Caki2 (cell line): ENCODE measurements around the gene MTA3. TPM values are rescaled to one million over a fixed set of nuclear protein-coding genes. Genes with fewer than 3 reads are reported as not detected.

Experiments
- DNase-seq: peaks from one replicate; pipeline ENCODE4 v3.0.0-alpha.2; 2015; ENCODE audit warnings: low read depth
- in situ Hi-C: cut with HindIII; loops from 2 replicates; pipeline ENCODE4 v1.10.0; 2016; ENCODE audit warnings: low sequenced_read_pairs, low pct_unique_long_range_greater_than_20kb, mixed read lengths
- total RNA-seq: library from RNA; depleted of rRNA; stranded (reverse); fragments of >200 nt; shearing (Covaris generic); gene quantifications from 2 replicates; pipeline ENCODE4 v1.2.3, GENCODE V29; 2014; ENCODE audit warnings: low replicate concordance; rRNA removed

MTA3 gene
- total RNA-seq, 1 experiment from 2014 or later = 31.6 TPM

DNA sequence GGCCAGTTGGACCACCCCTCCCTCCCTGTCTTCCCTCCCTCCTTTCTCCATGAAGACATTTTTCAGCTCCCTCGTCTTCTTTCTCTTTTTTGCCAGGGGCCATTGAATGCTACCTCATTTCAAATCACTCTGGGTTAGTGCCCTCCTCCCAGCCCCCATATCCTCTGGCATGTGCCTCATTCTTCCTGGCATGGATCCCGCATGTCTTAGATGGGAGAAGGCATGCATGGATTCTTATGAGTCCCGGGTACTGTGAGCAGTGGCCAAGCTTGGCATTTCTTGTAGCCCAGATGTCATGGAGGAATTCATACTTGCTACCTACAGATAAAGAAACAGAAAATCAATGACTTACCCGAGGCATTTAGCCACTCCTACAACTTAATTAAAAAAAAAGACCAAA lies 232.9 kb downstream of the MTA3 start:
- DNase-seq = no peak

DNA sequence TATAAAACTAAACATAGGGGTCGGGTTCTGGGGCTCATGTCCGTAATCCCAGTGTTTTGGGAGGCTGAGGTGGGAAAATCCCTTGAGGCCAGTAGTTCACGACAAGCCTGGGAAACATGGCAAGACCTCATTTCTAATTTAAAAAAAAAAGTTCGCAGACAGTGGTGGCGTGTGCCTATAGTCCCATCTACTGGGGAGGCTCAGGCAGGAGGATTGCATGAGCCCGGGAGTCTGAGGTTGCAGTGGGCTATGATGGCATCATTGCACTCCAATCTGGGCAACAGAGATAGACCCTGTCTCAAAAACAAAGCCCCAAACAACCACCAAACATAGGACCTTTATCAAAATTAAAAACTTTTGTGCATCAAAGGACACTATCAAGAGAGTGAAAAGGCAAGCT lies 233.7 kb downstream of the MTA3 start:
- in situ Hi-C loops = no loop called here
- no peak for DNase-seq

More for the DNA sequence above, 232.9 kb downstream of the MTA3 start:
- in situ Hi-C loops = no loop called here

DNA sequence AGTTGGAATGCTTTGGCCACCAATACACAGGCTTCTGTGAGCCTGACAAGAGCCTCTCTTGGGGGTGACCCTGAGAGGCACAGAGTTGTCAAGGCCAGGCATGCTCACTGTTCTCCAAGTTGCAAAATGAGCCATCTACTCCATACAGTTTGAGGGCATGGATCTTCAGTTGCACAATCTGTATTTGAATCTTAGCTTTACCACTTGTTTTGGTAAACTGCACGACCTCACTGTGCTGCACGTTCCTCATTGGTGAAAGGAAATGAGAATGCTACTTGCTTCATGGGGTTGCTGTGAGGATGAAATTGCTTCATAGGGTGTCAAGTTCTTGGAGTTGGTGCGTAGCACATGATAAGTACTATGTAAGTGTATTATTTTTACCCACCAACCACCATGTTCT lies 235.9 kb downstream of the MTA3 start:
- no peak for DNase-seq
- in situ Hi-C loops = no loop called here

DNA sequence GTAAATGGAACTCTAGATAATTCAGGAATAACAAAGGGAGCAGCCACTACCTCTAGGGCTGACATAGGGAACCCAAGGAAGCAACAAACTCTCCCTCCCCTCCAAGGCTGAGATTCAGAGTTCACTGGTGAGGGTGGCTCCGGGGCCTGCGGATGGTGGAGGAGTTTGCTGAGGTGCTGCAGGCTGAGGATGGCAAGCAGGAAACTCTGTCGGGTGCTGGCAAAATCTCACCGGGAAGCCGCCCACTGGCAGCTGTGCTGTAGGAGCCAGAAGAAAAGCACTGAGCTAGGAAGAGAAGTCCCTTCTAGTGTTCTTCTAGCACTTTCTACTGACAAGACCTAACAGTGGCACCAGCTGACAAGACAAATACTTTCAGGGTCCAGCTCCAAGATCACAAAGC lies 236.5 kb downstream of the MTA3 start:
- no peak for DNase-seq
- in situ Hi-C loops = no loop called here

Other genes starting within 250 kb of the MTA3 start
- gene COX7A2L, start 207.4 kb upstream of the MTA3 start, total RNA-seq = 202 and 216 TPM in 2 replicates
- gene KCNG3, start 74.7 kb upstream of the MTA3 start, total RNA-seq = 0.51 and 1.9 TPM in 2 replicates
- not detected in 2 replicates for gene OXER1, start 195.5 kb downstream of the MTA3 start, total RNA-seq
- not detected in 2 replicates for gene HAAO, start 224.0 kb downstream of the MTA3 start, total RNA-seq